NK-92 (cell line): ENCODE measurements around the gene SNRPA.
"Not testable (repeated sequence)": the region's sequence is repeated elsewhere in the genome, so short reads cannot be mapped to it uniquely, and the experiment has no call there.

ENCODE experiments used
- DNase-seq: peaks from one replicate; lab custom pipeline; 2025; ENCODE audit not compliant: unreplicated experiment; lab: John Stamatoyannopoulos, UW

SNRPA gene

GRCh38 chr19:40800339-40800996 is 49.5 kb downstream of the SNRPA start:
- no peak for DNase-seq

DNA sequence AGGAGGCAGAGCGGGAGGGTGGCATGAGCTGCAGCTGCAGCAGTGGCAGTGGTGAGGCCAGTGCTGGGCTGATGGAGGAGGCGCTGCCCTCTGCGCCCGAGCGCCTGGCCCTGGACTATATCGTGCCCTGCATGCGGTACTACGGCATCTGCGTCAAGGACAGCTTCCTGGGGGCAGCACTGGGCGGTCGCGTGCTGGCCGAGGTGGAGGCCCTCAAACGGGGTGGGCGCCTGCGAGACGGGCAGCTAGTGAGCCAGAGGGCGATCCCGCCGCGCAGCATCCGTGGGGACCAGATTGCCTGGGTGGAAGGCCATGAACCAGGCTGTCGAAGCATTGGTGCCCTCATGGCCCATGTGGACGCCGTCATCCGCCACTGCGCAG is 50.0 kb downstream of the SNRPA start:
- DNase-seq = no peak

- DNase-seq = no peak
Observed at GRCh38 chr19:40801426-40802299, 50.7 kb downstream of the SNRPA start.

GRCh38 chr19:40802300-40803169 is 51.5 kb downstream of the SNRPA start:
- no peak for DNase-seq

GRCh38 chr19:40803170-40803856 is 52.3 kb downstream of the SNRPA start:
- DNase-seq = no peak

- DNase-seq = no peak
Observed at GRCh38 chr19:40803857-40804782, 53.1 kb downstream of the SNRPA start.

DNA sequence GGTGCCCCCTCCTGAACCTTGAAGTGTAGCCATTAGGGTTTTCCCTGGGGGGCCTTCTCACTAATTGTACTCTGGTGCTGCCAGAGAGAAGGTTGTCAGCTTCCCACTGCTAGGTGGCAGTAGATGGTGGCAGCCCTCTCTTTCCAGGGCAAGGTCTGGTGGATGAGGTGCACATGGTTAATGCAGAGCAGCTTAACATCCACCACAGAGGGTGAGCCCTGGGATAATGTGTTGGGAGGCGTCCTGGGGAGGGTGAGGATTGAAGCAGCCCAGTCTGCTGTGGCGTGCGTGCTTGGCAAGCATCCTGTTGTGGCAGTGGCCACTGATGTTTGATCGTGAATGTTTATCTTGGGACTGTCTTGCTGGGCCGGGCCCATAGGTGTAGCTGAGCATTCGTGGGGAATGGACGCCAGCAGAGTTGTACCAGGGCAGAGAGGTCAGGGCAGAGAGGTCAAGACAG is 53.8 kb downstream of the SNRPA start:
- DNase-seq = no peak

GRCh38 chr19:40805258-40805868 is 54.4 kb downstream of the SNRPA start:
- no peak for DNase-seq

DNA sequence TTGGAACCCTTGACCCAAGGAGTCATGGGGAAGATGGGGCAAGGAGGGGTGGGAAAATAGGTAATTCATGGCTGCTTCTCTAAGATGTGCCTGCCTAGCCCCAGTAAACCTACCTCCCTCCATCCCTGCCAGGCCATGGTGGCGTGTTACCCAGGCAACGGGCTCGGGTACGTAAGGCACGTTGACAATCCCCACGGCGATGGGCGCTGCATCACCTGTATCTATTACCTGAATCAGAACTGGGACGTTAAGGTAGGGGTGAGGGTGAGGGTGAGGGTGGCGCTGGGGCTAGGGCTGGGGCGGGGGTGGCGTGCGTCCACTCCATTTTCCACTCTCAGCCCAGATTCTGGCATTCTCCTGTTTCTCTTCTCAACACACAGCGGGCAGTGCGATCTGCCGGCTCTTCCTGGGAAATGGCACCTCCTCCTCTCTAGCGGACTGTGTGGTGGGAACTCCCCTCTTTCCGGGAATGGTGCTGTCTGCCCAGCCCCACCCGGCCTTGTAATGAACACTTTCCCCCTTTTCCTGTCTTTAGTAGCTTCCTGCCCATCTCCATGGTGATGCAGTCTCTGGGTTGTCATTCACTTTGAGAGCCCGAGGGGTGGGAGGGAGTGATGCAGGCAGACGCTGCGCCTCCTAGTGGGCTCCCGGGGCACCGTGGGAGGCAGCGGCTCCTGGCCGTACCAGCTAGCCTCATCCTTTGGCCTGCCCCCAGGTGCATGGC is 55.6 kb downstream of the SNRPA start:
- DNase-seq = no peak

DNA sequence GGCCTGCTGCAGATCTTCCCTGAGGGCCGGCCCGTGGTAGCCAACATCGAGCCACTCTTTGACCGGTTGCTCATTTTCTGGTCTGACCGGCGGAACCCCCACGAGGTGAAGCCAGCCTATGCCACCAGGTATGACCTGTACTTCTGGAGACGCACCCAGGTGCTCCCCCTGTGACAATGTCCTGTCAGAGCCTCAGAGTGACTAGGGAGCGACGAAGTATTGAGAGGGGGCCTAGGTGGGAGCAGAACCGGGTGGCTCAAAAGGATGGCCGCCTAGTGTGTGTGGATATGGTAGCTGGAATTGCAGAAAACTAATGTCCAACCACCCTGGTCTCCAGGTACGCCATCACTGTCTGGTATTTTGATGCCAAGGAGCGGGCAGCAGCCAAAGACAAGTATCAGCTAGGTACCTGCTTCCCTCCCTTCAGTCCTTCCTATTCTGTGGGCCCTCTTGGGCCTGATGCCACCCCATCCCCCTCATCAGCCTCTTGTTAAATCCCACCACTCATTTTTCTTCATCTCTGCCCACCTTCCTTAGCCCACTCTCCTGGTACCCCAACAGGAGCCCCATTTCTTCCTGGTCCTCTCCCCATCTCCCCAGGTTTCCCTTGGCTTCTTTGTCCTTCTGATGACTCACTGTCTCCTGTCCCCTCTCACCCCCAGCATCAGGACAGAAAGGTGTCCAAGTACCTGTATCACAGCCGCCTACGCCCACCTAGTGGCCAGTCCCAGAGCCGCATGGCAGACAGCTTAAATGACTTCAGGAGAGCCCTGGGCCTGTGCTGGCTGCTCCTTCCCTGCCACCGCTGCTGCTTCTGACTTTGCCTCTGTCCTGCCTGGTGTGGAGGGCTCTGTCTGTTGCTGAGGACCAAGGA is 56.4 kb downstream of the SNRPA start:
- DNase-seq = no peak

GRCh38 chr19:40808021-40808325 is 57.0 kb downstream of the SNRPA start:
- DNase-seq = no peak

- no peak for DNase-seq
Observed at GRCh38 chr19:40808497-40808896, 57.5 kb downstream of the SNRPA start.

- DNase-seq = no peak
Observed at GRCh38 chr19:40809358-40810086, 58.5 kb downstream of the SNRPA start.

DNA sequence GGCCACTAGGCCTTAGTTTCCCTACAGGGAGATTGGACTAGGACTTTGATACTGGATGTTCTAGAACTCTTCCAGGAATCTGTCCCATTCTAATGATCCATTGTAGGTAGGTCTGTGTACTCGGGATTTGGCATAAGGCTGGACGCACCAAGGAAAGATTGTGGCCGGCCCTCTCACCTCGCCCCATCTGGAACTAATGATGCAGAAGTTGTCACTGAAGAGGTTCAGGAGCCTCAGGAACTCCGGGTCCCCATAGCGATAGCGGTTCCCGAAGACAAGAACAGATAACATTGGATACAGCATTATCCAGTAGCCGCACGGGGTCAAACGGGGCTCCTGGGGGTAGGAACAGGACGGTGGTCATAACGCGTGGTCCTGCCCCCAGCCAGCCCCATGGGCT is 59.2 kb downstream of the SNRPA start:
- no peak for DNase-seq

DNA sequence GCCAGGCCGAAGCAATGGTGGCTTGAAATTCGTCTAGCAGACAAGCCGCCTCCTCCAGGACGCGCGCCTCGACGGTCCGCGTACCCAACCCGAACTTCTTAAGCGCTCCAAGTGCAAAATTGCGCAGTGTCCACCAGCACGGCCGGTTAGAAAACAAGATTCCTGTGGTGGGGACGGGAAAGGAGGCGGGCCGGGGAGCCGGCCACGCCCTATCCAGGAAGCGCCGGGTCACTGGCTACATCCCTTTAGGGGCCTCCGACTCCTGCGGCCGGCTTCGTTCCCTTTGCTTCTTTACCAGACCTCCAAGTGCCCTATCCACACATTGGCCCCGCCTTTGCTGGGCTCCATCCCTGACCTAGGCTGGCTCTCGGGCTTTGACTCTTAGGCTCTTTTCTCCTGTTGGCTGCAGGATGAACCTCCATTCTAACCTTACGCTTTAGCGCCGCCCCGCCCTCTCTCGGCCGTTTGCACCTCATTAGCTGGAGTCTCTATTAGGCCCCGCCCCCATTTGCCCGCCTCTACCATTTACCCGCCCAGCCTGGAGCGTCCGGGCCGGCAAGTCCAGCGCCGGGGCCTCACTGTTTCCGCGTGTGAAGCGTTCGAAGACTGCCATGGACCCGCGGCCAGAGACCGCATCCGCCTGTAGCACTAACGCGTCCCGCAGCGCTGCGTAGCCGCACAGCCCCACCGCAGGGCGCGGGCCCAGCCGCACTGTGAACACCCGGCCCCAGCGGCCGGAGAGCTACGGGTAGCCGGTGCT is 59.8 kb downstream of the SNRPA start:
- DNase-seq = not testable (repeated sequence)

GRCh38 chr19:40811478-40812341 is 60.7 kb downstream of the SNRPA start:
- DNase-seq = no peak
